H1 (cell line): ENCODE data around the gene PPP6C. TPM values are rescaled to one million over a fixed set of nuclear protein-coding genes. Genes with fewer than 3 reads are reported as not detected.
A peak's percentile ranks its signal among the peaks of the same experiment; 100 is the strongest.

Experiments used
- CTCF ChIA-PET: fragments of 300-600 bp; sonication (Branson Sonifier 250); formaldehyde crosslinking; loops from one replicate; lab custom pipeline; 2021; ENCODE audit not compliant: partially characterized antibody; lab: Charles Lee
- POLR2A ChIA-PET: fragments of 300-600 bp; sonication (Branson Sonifier 250); formaldehyde crosslinking; loops from one replicate; lab custom pipeline; 2021; ENCODE audit warnings: inconsistent platforms; ENCODE audit not compliant: partially characterized antibody; lab: Charles Lee
- DNase-seq, 2 experiments: peaks; one replicate each; pipeline versions ENCODE4 v3.0.0 to v3.0.0-alpha.2; 2010 to 2022; ENCODE audit warnings: low spot score in 2 of 2, low read depth in 1 of 2, mixed read lengths in 1 of 2
- FAIRE-seq: peaks from 2 replicates; lab custom pipeline; 2011; peaks lifted over from hg19 to GRCh38; lab: Jason Lieb, UNC
- H2AFZ ChIP-seq: 2 replicates; pipeline ENCODE4 v1.8.1; 2012; ENCODE audit warnings: low read length, inconsistent platforms
- H2AK5ac ChIP-seq: 2 replicates; pipeline ENCODE4 v1.6.1; 2013; ENCODE audit warnings: low read depth, low read length
- H2BK120ac ChIP-seq: replicated peaks from 2 replicates; pipeline ENCODE3; 2013; ENCODE audit warnings: low read depth, low read length, inconsistent platforms
- H2BK12ac ChIP-seq: 2 replicates; pipeline ENCODE4 v1.6.1; 2013; ENCODE audit warnings: low read depth, low read length
- H2BK15ac ChIP-seq: 2 replicates; pipeline ENCODE4 v1.6.1; 2013; ENCODE audit warnings: low read length
- H2BK20ac ChIP-seq: 2 replicates; pipeline ENCODE4 v1.6.1; 2013; ENCODE audit warnings: low read length
- H2BK5ac ChIP-seq: 2 replicates; pipeline ENCODE4 v1.6.1; 2013; ENCODE audit warnings: low read depth, low read length
- H3K14ac ChIP-seq: 2 replicates; pipeline ENCODE4 v1.6.1; 2013; ENCODE audit warnings: inconsistent platforms; ENCODE audit not compliant: insufficient read length
- H3K18ac ChIP-seq: 2 replicates; pipeline ENCODE4 v1.6.1; 2013; ENCODE audit warnings: low read length; ENCODE audit errors: extremely low read depth
- H3K23ac ChIP-seq: 2 replicates; pipeline ENCODE4 v1.6.1; 2013; ENCODE audit warnings: inconsistent platforms; ENCODE audit not compliant: insufficient read length
- H3K23me2 ChIP-seq: 2 replicates; pipeline ENCODE4 v1.6.1; 2013; ENCODE audit warnings: low read depth, low read length
- H3K27ac ChIP-seq: 2 replicates; pipeline ENCODE4 v1.6.1; 2011; ENCODE audit warnings: low read depth, low read length, inconsistent platforms
- H3K27me3 ChIP-seq, 4 experiments: replicated peaks in 1 of 4; 1 replicate in 1 of 4; 2 replicates in 3 of 4; pipeline versions ENCODE4 v1.6.1 to v1.8.1; 2011 to 2013; ENCODE audit warnings: low read length in 3 of 4, mild to moderate bottlenecking in 3 of 4, inconsistent platforms in 2 of 4, mixed read lengths in 2 of 4, moderate library complexity in 1 of 4; ENCODE audit not compliant: control insufficient read depth in 3 of 4, insufficient read depth in 3 of 4; ENCODE audit errors: extremely low read depth in 1 of 4
- H3K36me3 ChIP-seq, 4 experiments: 2 replicates each; pipeline versions ENCODE4 v1.6.1 to v1.8.1; 2011 to 2013; ENCODE audit warnings: mild to moderate bottlenecking in 4 of 4, low read length in 3 of 4, moderate library complexity in 2 of 4, control low read depth in 1 of 4, inconsistent platforms in 1 of 4; ENCODE audit not compliant: insufficient read depth in 4 of 4, control insufficient read depth in 2 of 4
- H3K4ac ChIP-seq: replicated peaks from 2 replicates; pipeline ENCODE3; 2013; ENCODE audit warnings: low read length, low read depth, mixed read lengths, inconsistent platforms; ENCODE audit not compliant: insufficient read length
- H3K4me1 ChIP-seq, 4 experiments: replicated peaks in 1 of 4; 1 replicate in 1 of 4; 2 replicates in 3 of 4; pipeline versions ENCODE4 v1.6.1 to v1.8.1; 2011 to 2013; ENCODE audit warnings: low read length in 3 of 4, inconsistent platforms in 2 of 4, mixed read lengths in 1 of 4; ENCODE audit not compliant: insufficient read depth in 4 of 4, control insufficient read depth in 3 of 4
- H3K4me2 ChIP-seq, 2 experiments: 2 replicates each; pipeline versions ENCODE4 v1.6.1 to v1.8.1; 2011 to 2013; ENCODE audit warnings: low read depth in 2 of 2, low read length in 2 of 2, control low read depth in 1 of 2, inconsistent platforms in 1 of 2, mild to moderate bottlenecking in 1 of 2; ENCODE audit not compliant: insufficient read depth in 1 of 2
- H3K4me3 ChIP-seq, 4 experiments: fragments of 200-600, 300-600 bp in 1 of 4; sonication (generic), shearing (Covaris generic), sonication (Bioruptor Twin) in 1 of 4; 2 replicates each; pipeline versions ENCODE4 v1.5.1 to v1.8.1; 2011 to 2016; ENCODE audit warnings: low read length in 4 of 4, low read depth in 3 of 4, control low read depth in 2 of 4, inconsistent platforms in 2 of 4, mild to moderate bottlenecking in 2 of 4, mixed read lengths in 1 of 4, moderate library complexity in 1 of 4; ENCODE audit not compliant: insufficient read depth in 2 of 4; ENCODE audit errors: extremely low read depth in 1 of 4
- H3K56ac ChIP-seq: replicated peaks from 2 replicates; pipeline ENCODE3; 2013; ENCODE audit warnings: low read depth, mild to moderate bottlenecking, mixed read lengths, low read length, inconsistent platforms; ENCODE audit not compliant: insufficient read length
- H3K79me1 ChIP-seq: 2 replicates; pipeline ENCODE4 v1.6.1; 2013; ENCODE audit warnings: low read depth, low read length, control low read depth
- H3K79me2 ChIP-seq, 2 experiments: 2 replicates each; pipeline versions ENCODE4 v1.6.1 to v1.8.1; 2012 to 2013; ENCODE audit warnings: low read length in 2 of 2, mild to moderate bottlenecking in 2 of 2, inconsistent platforms in 1 of 2; ENCODE audit not compliant: insufficient read depth in 2 of 2, control insufficient read depth in 1 of 2
- H3K9ac ChIP-seq, 4 experiments: replicated peaks in 1 of 4; 1 replicate in 1 of 4; 2 replicates in 3 of 4; pipeline versions ENCODE4 v1.6.1 to v1.8.1; 2011 to 2013; ENCODE audit warnings: low read depth in 3 of 4, low read length in 3 of 4, control low read depth in 2 of 4, mild to moderate bottlenecking in 2 of 4, moderate library complexity in 2 of 4, inconsistent platforms in 1 of 4; ENCODE audit errors: extremely low read depth in 1 of 4
- H3K9me3 ChIP-seq, 2 experiments: 2 replicates each; pipeline versions ENCODE4 v1.6.1 to v1.8.1; 2012 to 2013; ENCODE audit warnings: mild to moderate bottlenecking in 2 of 2, moderate library complexity in 2 of 2, control low read depth in 1 of 2, inconsistent platforms in 1 of 2, low read depth in 1 of 2, low read length in 1 of 2, mixed read lengths in 1 of 2; ENCODE audit not compliant: insufficient read depth in 2 of 2
- H4K20me1 ChIP-seq, 2 experiments: replicated peaks in 1 of 2; 2 replicates each; pipeline versions ENCODE3 to v1.8.1; 2011 to 2013; ENCODE audit warnings: inconsistent platforms in 2 of 2, low read length in 2 of 2, mild to moderate bottlenecking in 1 of 2; ENCODE audit not compliant: insufficient read depth in 2 of 2, control insufficient read depth in 1 of 2
- H4K5ac ChIP-seq: 2 replicates; pipeline ENCODE4 v1.6.1; 2013; ENCODE audit warnings: low read length, low read depth, mixed read lengths, inconsistent platforms; ENCODE audit not compliant: insufficient read length
- H4K8ac ChIP-seq: 2 replicates; pipeline ENCODE4 v1.8.0; 2013; ENCODE audit warnings: mild to moderate bottlenecking, moderate library complexity, low read length, inconsistent platforms; ENCODE audit not compliant: insufficient read depth; ENCODE audit errors: extremely low read depth
- H4K91ac ChIP-seq: replicated peaks from 2 replicates; pipeline ENCODE3; 2013; ENCODE audit warnings: low read length, mixed read lengths, inconsistent platforms; ENCODE audit not compliant: insufficient read length
- EGR1 ChIP-seq: IDR thresholded peaks from 2 replicates; pipeline ENCODE4 v1.6.1; 2011; ENCODE audit warnings: low read depth, low read length, borderline replicate concordance
- PHF8 ChIP-seq: fragments of 200-600 bp; sonication (generic); conservative IDR thresholded peaks from 2 replicates; pipeline ENCODE4 v1.7.1; 2012; ENCODE audit warnings: low read depth, mild to moderate bottlenecking, inconsistent platforms, low read length, moderate library complexity
- POLR2A ChIP-seq, 2 experiments: IDR thresholded peaks; 1 replicate in 1 of 2; 2 replicates in 1 of 2; pipeline ENCODE4 v1.6.1; 2011; ENCODE audit warnings: low read depth in 2 of 2, low read length in 2 of 2, mild to moderate bottlenecking in 2 of 2; ENCODE audit errors: control extremely low read depth in 1 of 2
- SP1 ChIP-seq: IDR thresholded peaks from 2 replicates; pipeline ENCODE4 v1.6.1; 2011; ENCODE audit warnings: low read depth, low read length
- TAF1 ChIP-seq: IDR thresholded peaks from 2 replicates; pipeline ENCODE4 v1.6.1; 2011; ENCODE audit warnings: mild to moderate bottlenecking, low read depth, low read length
- TCF12 ChIP-seq: IDR thresholded peaks from 2 replicates; pipeline ENCODE4 v1.6.1; 2011; ENCODE audit warnings: low read depth, mild to moderate bottlenecking, low read length
- TEAD4 ChIP-seq: IDR thresholded peaks from 2 replicates; pipeline ENCODE4 v1.6.1; 2012; ENCODE audit warnings: low read depth, low read length, inconsistent platforms, mixed read lengths
- WGBS, 2 experiments: shearing (Covaris generic) in 1 of 2; methylation state at CpG; one replicate each; pipeline versions ENCODE4 v1.1.6 to v1.1.7; 2013 to 2015; ENCODE audit warnings: low lambda C conversion rate in 2 of 2, mixed read lengths in 2 of 2, inconsistent platforms in 1 of 2, low coverage in 1 of 2, missing lambda C conversion rate in 1 of 2; ENCODE audit not compliant: insufficient replicate concordance in 2 of 2, insufficient coverage in 1 of 2, insufficient read length in 1 of 2; ENCODE audit errors: extremely low coverage in 1 of 2, missing lambda C conversion rate in 1 of 2; 5-methylcytosine and 5-hydroxymethylcytosine counted together
- polyA plus RNA-seq, 7 experiments: library from polyadenylated mRNA; depleted of rRNA in 3 of 7; stranded (reverse) in 5 of 7; unstranded in 2 of 7; fragments of >200 nt in 5 of 7; fragments of 200-250 nt in 2 of 7; gene quantifications; 1 replicate in 5 of 7; 2 replicates in 1 of 7; 4 replicates in 1 of 7; pipeline versions ENCODE4 v1.2.1 to v1.2.3, GENCODE V29; 2011 to 2013; ENCODE audit warnings: missing spikeins in 2 of 7, mixed read lengths in 2 of 7
- total RNA-seq: library from RNA; stranded (reverse); fragmentation: NEBNext Ultra II Directional; extraction: Animal tissue kit (Norgen Biotek cat#: 25700); gene quantifications from 2 replicates; pipeline ENCODE4 v1.2.1, GENCODE V29; 2021
- TF ChIP-seq, protein P1 (sequence below): IDR thresholded peaks from 2 replicates; pipeline ENCODE4 v1.6.1; 2012; ENCODE audit warnings: inconsistent platforms
- TF ChIP-seq, protein P2 (sequence below), 3 experiments: IDR thresholded peaks; 1 replicate in 2 of 3; 2 replicates in 1 of 3; pipeline versions ENCODE4 v1.5.1 to v1.6.1; 2011; ENCODE audit warnings: low read length in 3 of 3, mild to moderate bottlenecking in 3 of 3, inconsistent platforms in 2 of 3, low read depth in 1 of 3, moderate library complexity in 1 of 3; ENCODE audit not compliant: insufficient read depth in 1 of 3; ENCODE audit errors: control extremely low read depth in 1 of 3

The PPP6C gene
- total and polyA plus RNA-seq, 2 of the 8 experiments (the other 6 are each of a cell fraction or from before 2014, with no cell fraction given): 22.8 to 52.3 TPM

DNA sequence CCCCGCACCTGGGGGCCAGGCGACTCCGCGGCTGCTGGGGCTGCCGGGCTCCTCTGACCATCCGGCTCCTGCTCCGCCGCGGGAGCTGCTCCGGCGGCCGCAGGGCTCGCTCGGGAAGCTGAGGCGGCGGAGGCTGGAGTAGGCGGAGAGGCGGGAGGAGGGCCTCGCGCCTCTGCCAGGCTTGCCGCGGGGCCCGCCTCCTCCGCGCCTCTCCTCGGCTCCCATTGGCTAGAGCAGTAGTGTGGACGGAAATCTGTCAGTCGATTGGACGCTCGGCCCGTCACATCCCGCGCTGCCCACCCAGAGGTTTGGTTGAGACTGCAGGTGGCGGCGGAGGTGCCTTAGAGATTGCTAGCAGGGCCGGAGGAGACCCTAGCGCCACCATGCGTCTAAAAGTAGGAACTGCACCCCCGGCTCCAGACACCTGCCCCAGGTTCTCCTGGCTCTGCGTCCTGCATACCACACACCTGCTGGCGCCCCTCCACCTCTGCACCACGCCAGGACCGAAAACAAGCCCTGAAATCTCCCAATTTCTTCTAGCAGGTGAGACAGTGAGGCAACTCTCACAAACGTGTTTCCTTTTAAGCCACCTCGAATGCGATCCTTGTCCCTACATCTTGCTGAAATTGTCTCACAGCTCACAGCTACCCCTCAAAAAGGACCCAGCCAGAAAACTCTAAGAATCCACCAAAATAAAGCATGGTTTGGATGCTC, 46.1 kb downstream of the PPP6C start, which contains the start of gene SCAI:
TSS of gene SCAI (minus strand) at position 152 of the 714 bp plus-strand sequence. CDS start at position 61, 91 bp downstream.
- peaks cover 0 to 12% (median 3%) of the 10 kb centered on the region in 4 experiments; a peak in 4 of 8 replicates for H3K36me3 ChIP-seq
- peak within 1 kb of the TSS; percentile 3; the same call in 1 of the 2 replicates for H4K8ac ChIP-seq
- no peak within 1 kb of the TSS for H2BK20ac ChIP-seq
- DNase-seq (peak; percentile 99 to 100), FAIRE-seq (no peak)
- H3K14ac ChIP-seq: peak within 1 kb of the TSS; percentile 35
- ChIA-PET POLR2A (interaction anchor here (0.5 to 1.2 kb wide), 3 partner anchors 14 to 108 kb away, joined by 3 to 4 read pairs (median 3); partner anchors contain the start of gene HSPA5), CTCF (interaction anchor here (0.8 to 1.5 kb wide), 7 partner anchors 10 to 85 kb away, joined by 3 to 7 read pairs (median 5); no protein-coding TSS in a partner anchor)
- H3K27ac ChIP-seq: peak within 1 kb of the TSS; percentile 77
- no peak within 1 kb of the TSS for H3K23ac ChIP-seq
- peaks cover 0 to 33% of the 10 kb centered on the region in 2 experiments; a peak in 3 of 4 replicates for H3K79me2 ChIP-seq
- no peak within 1 kb of the TSS for H2BK120ac ChIP-seq
- H4K5ac ChIP-seq: no peak within 1 kb of the TSS
- H4K91ac ChIP-seq: no peak within 1 kb of the TSS
- peaks cover 0 to 1% of the 10 kb centered on the region in 2 experiments for H4K20me1 ChIP-seq
- H3K56ac ChIP-seq: no peak within 1 kb of the TSS
- peak within 1 kb of the TSS; percentile 17 for H3K18ac ChIP-seq
- H3K23me2 ChIP-seq: no peaks in the 10 kb centered on the region; the same call in 1 of the 2 replicates
- no peak within 1 kb of the TSS for H2AK5ac ChIP-seq
- peak within 1 kb of the TSS; percentile 65 to 90 (median 73) for H3K9ac ChIP-seq
- no peak within 1 kb of the TSS for H3K4ac ChIP-seq
- H3K4me1 ChIP-seq: peaks cover 0 to 4% (median 2%) of the 10 kb centered on the region in 4 experiments; a peak in 2 of 7 replicates
- H2AFZ ChIP-seq: peak within 1 kb of the TSS; percentile 61
- no peaks in the 10 kb centered on the region for H3K27me3 ChIP-seq
- H2BK5ac ChIP-seq: peak within 1 kb of the TSS; percentile 85; the same call in 1 of the 2 replicates
- WGBS, 2 experiments: 2% methylated on average over 40 of the region's 46 CpGs; no CpG with 5 or more reads in 1 of the 2 experiments
- no peak within 1 kb of the TSS for H2BK15ac ChIP-seq
- H2BK12ac ChIP-seq: no peak within 1 kb of the TSS
- peaks cover 3% of the 10 kb centered on the region; the same call in 1 of the 2 replicates for H3K79me1 ChIP-seq
- H3K9me3 ChIP-seq: no peaks in the 10 kb centered on the region
- peak within 1 kb of the TSS; percentile 62 to 91 for H3K4me2 ChIP-seq
- H3K4me3 ChIP-seq: peak within 1 kb of the TSS; percentile 64 to 87 (median 74)
- TF ChIP-seq, protein P1, sequence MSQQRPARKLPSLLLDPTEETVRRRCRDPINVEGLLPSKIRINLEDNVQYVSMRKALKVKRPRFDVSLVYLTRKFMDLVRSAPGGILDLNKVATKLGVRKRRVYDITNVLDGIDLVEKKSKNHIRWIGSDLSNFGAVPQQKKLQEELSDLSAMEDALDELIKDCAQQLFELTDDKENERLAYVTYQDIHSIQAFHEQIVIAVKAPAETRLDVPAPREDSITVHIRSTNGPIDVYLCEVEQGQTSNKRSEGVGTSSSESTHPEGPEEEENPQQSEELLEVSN: peak; percentile 77
- peak; percentile 86 for TF ChIP-seq TEAD4
- peak; percentile 97 for TF ChIP-seq SP1
- peak; percentile 79 for TF ChIP-seq PHF8
- TF ChIP-seq TAF1: peak; percentile 83
- TF ChIP-seq, protein P2, sequence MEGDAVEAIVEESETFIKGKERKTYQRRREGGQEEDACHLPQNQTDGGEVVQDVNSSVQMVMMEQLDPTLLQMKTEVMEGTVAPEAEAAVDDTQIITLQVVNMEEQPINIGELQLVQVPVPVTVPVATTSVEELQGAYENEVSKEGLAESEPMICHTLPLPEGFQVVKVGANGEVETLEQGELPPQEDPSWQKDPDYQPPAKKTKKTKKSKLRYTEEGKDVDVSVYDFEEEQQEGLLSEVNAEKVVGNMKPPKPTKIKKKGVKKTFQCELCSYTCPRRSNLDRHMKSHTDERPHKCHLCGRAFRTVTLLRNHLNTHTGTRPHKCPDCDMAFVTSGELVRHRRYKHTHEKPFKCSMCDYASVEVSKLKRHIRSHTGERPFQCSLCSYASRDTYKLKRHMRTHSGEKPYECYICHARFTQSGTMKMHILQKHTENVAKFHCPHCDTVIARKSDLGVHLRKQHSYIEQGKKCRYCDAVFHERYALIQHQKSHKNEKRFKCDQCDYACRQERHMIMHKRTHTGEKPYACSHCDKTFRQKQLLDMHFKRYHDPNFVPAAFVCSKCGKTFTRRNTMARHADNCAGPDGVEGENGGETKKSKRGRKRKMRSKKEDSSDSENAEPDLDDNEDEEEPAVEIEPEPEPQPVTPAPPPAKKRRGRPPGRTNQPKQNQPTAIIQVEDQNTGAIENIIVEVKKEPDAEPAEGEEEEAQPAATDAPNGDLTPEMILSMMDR (IDR thresholded peaks at IDR 0.05; ENCODE audit: control extremely low read depth in 1 of 3, insufficient read depth in 1 of 3, low read depth in 1 of 3, low read length in 3 of 3): peak; percentile 82 to 97 (median 96)
- no peak for TF ChIP-seq EGR1
- peak; percentile 87 for TF ChIP-seq TCF12
- TF ChIP-seq POLR2A (IDR thresholded peaks at IDR 0.05; ENCODE audit: control extremely low read depth in 1 of 2, low read depth in 2 of 2, low read length in 2 of 2): peak in 1 of 2 experiments; percentile 85; a peak in 2 of 3 replicates
